Fibroblast of skin of back (primary cell): ENCODE results near the gene MCAM.

Source experiments
- DNase-seq: peaks from one replicate; pipeline ENCODE4 v3.0.0-alpha.2; 2013

The MCAM gene

GRCh38 chr11:119345685-119346084, 28.8 kb upstream of the MCAM start:
- DNase-seq, result no peak

GRCh38 chr11:119344291-119345010, 27.5 kb upstream of the MCAM start:
- no peak for DNase-seq

GRCh38 chr11:119343726-119344125, 26.8 kb upstream of the MCAM start:
- no peak for DNase-seq

- no peak for DNase-seq
Measured at GRCh38 chr11:119342362-119343130, 25.6 kb upstream of the MCAM start.

GRCh38 chr11:119342023-119342300, 25.0 kb upstream of the MCAM start:
- no peak for DNase-seq

GRCh38 chr11:119341222-119342022, 24.5 kb upstream of the MCAM start:
- DNase-seq, result no peak

- peak; percentile 70 for DNase-seq
Measured at GRCh38 chr11:119340335-119341221, 23.6 kb upstream of the MCAM start, which contains the start of gene C1QTNF5. TSS of gene C1QTNF5 (minus strand) at chr11:119340883. CDS start at chr11:119340397, 486 bp downstream.

GRCh38 chr11:119339589-119340334, 22.8 kb upstream of the MCAM start:
- DNase-seq, result peak; percentile 55

GRCh38 chr11:119338965-119339588, 22.1 kb upstream of the MCAM start:
- no peak for DNase-seq

GRCh38 chr11:119338318-119338890, 21.5 kb upstream of the MCAM start:
- peak; percentile 82 for DNase-seq

GRCh38 chr11:119337581-119338317, 20.8 kb upstream of the MCAM start:
- peak; percentile 89 for DNase-seq

- DNase-seq, result no peak
Measured at GRCh38 chr11:119336744-119337469, 20.0 kb upstream of the MCAM start.

GRCh38 chr11:119335655-119336543, 19.0 kb upstream of the MCAM start:
- no peak for DNase-seq

GRCh38 chr11:119335091-119335654, 18.2 kb upstream of the MCAM start:
- no peak for DNase-seq

GRCh38 chr11:119334174-119334930, 17.4 kb upstream of the MCAM start, which contains the start of gene RNF26:
TSS of gene RNF26 (plus strand) at chr11:119334527. CDS start at chr11:119335123, 596 bp downstream.
- peak; percentile 98 for DNase-seq

GRCh38 chr11:119332111-119332765, 15.3 kb upstream of the MCAM start:
- DNase-seq, result no peak
